CD4-positive, CD25-positive, alpha-beta regulatory T cell (primary cell): ENCODE data around the gene TNK1. TPM values are rescaled to one million over a fixed set of nuclear protein-coding genes. Genes with fewer than 3 reads are reported as not detected.

Source experiments
- ATAC-seq, 2 donors: fragments of 150-1000 bp; cut with Tn5 transposase; one replicate each; pipeline ENCODE4 v1.10.0; 2021; ENCODE audit warnings: low read depth in 2 of 2, moderate number of reproducible peaks in 2 of 2, moderate library complexity in 1 of 2
- DNase-seq, 3 donors: peaks; one replicate each; pipeline versions ENCODE4 v3.0.0 to v3.0.0-alpha.2; 2012 to 2022; ENCODE audit warnings: mixed read lengths in 1 of 3
- H3K27ac ChIP-seq: one replicate; pipeline ENCODE4 v1.7.0; 2013; ENCODE audit warnings: mild to moderate bottlenecking, low read length; ENCODE audit not compliant: insufficient read depth, poor library complexity, severe bottlenecking
- H3K27me3 ChIP-seq: one replicate; pipeline ENCODE4 v1.7.0; 2013; ENCODE audit warnings: low read length; ENCODE audit not compliant: control insufficient read depth, insufficient read depth
- H3K36me3 ChIP-seq: one replicate; pipeline ENCODE4 v1.7.0; 2013; ENCODE audit warnings: mild to moderate bottlenecking, low read length, moderate library complexity; ENCODE audit not compliant: control insufficient read depth, insufficient read depth
- H3K4me1 ChIP-seq: 2 replicates; pipeline ENCODE4 v1.7.0; 2013; ENCODE audit warnings: mild to moderate bottlenecking, low read length; ENCODE audit not compliant: insufficient read depth, control insufficient read depth, poor library complexity, severe bottlenecking
- H3K4me3 ChIP-seq: one replicate; pipeline ENCODE4 v1.7.0; 2013; ENCODE audit warnings: low read depth, mild to moderate bottlenecking, low read length, moderate library complexity
- H3K9me3 ChIP-seq, 2 experiments: 1 replicate in 1 of 2; 2 replicates in 1 of 2; pipeline ENCODE4 v1.7.0; 2013; ENCODE audit warnings: low read length in 2 of 2, mild to moderate bottlenecking in 1 of 2, moderate library complexity in 1 of 2; ENCODE audit not compliant: control insufficient read depth in 2 of 2
- H3K27ac Mint-ChIP-seq, 3 donors: one replicate each; pipeline ENCODE4 v1.8.0; 2020 to 2022; ENCODE audit warnings: mild to moderate bottlenecking in 3 of 3, mixed read lengths in 3 of 3, moderate library complexity in 2 of 3
- H3K27me3 Mint-ChIP-seq: one replicate; pipeline ENCODE4 v1.8.0; 2022; ENCODE audit warnings: mild to moderate bottlenecking, mixed read lengths
- H3K36me3 Mint-ChIP-seq: one replicate; pipeline ENCODE4 v1.8.0; 2020; ENCODE audit warnings: mixed read lengths
- H3K4me1 Mint-ChIP-seq, 4 donors: one replicate each; pipeline ENCODE4 v1.8.0; 2020 to 2022; ENCODE audit warnings: mixed read lengths in 4 of 4, mild to moderate bottlenecking in 1 of 4
- H3K4me3 Mint-ChIP-seq, 4 donors: one replicate each; pipeline ENCODE4 v1.8.0; 2020 to 2022; ENCODE audit warnings: mild to moderate bottlenecking in 4 of 4, mixed read lengths in 4 of 4, moderate library complexity in 3 of 4
- H3K9me3 Mint-ChIP-seq, 7 donors: one replicate each; pipeline ENCODE4 v1.8.0; 2020 to 2022; ENCODE audit warnings: mixed read lengths in 7 of 7, mild to moderate bottlenecking in 3 of 7, moderate library complexity in 2 of 7
- polyA plus RNA-seq, 4 donors: library from polyadenylated mRNA; unstranded; fragments of 300-500 nt; fragmentation: Illumina TruSeq; gene quantifications; one replicate each; pipeline ENCODE4 v1.2.3, GENCODE V29; 2021
- total RNA-seq: library from RNA; stranded (reverse); gene quantifications from one replicate; pipeline ENCODE4 v1.2.3, GENCODE V29; 2022

Gene TNK1
- total and polyA plus RNA-seq, 5 donors from 2014 or later = 0.42 to 4.8 (median 1.5) TPM

DNA sequence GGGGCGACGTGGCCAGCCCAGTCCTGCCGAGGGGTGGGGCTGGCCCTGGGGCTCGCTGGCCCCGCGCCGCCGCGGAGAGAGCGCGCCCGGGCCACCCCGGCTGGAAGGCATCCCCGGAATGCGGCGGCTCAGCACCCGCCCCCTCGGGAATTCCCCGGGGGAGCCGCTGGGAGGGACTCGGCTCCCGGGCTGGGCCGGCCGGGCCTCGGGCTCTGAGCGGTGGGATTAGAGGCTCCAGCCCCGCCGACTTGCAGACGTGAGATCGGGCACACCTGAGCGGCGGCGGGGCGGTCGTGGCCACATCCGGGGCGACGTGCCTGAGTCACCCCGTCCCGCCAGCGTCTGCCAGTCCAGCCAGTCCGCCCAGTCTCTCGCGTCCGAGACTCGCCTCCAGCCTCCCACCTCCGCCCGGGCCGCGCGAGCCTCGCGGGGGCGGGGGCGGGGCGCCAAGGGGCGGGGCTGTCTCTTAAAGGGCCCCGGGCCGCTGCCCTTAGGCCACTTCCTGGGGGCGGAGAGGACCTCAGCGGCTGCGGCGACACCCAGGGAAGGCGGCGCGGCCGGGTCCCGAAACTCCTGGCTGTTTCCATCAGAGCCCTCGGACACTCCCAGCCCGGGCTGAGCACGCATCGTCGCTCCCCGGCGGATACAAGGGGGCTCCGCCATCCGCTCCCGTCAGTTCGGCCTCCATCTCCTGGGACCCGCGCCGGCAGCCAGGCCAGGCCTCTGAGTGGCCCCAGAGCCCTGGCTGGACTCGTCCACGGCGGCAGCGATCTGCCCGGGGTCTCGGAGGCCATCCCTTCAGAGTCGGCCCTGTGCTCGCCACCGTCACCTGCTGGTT is 29.0 kb upstream of the TNK1 start, which contains the start of gene KCTD11:
Gene KCTD11, plus strand, starts transcription at position 498 of the 838 bp plus-strand sequence.
- peaks cover 6 to 55% (median 18%) of the 10 kb centered on the region in 4 donors for H3K4me1 Mint-ChIP-seq
- no peaks in the 10 kb centered on the region for H3K9me3 Mint-ChIP-seq
- ATAC-seq = peak; percentile 45 to 51
- no peaks in the 10 kb centered on the region for H3K9me3 ChIP-seq
- H3K27ac ChIP-seq = peak within 1 kb of the TSS; percentile 80
- H3K4me1 ChIP-seq = peaks cover 35% of the 10 kb centered on the region
- H3K4me3 ChIP-seq = peak within 1 kb of the TSS; percentile 55
- H3K27me3 Mint-ChIP-seq = peaks cover 4% of the 10 kb centered on the region
- peak within 1 kb of the TSS; percentile 86 to 95 (median 88) for H3K4me3 Mint-ChIP-seq
- peaks cover 17% of the 10 kb centered on the region for H3K36me3 ChIP-seq
- peaks cover 3% of the 10 kb centered on the region for H3K36me3 Mint-ChIP-seq
- peak; percentile 66 to 79 (median 75) for DNase-seq
- H3K27me3 ChIP-seq = no peaks in the 10 kb centered on the region
- H3K27ac Mint-ChIP-seq = peak within 1 kb of the TSS; percentile 85 to 94 (median 93)

DNA sequence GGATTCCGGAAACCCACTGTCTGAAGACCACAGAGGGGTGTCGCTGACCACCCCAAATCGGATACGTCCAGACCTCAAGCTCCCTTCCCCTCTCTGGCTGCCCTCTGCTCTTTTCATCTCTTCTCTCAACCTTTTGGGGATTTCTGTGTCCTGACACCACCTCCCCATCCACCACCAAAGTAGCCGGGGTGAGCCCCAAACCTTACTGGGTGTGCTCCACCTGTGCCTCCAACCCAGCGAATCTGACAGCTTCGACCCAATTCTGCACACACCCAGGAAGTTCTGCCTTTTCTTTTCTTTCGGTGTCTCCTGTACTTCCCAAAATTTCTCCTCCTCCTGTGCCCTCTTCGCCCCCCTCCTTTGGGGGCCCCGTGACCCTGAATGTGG is 28.4 kb upstream of the TNK1 start:
- Histone ChIP-seq H3K4me3 (peak overlapping the region; percentile 55), H3K9me3 (no peaks in the 10 kb centered on the region), H3K4me1 (peaks cover 35% of the 10 kb centered on the region), H3K27ac (peak overlapping the region; percentile 80), H3K36me3 (peaks cover 11% of the 10 kb centered on the region), H3K27me3 (no peaks in the 10 kb centered on the region)
- peak overlapping the region; percentile 86 to 95 (median 88) for H3K4me3 Mint-ChIP-seq
- DNase-seq (no peak), ATAC-seq (no peak)
- peaks cover 4% of the 10 kb centered on the region for H3K27me3 Mint-ChIP-seq
- peaks cover 3% of the 10 kb centered on the region for H3K36me3 Mint-ChIP-seq
- peak overlapping the region; percentile 85 to 94 (median 93) for H3K27ac Mint-ChIP-seq
- no peaks in the 10 kb centered on the region for H3K9me3 Mint-ChIP-seq
- H3K4me1 Mint-ChIP-seq = peaks cover 6 to 53% (median 18%) of the 10 kb centered on the region in 4 donors

DNA sequence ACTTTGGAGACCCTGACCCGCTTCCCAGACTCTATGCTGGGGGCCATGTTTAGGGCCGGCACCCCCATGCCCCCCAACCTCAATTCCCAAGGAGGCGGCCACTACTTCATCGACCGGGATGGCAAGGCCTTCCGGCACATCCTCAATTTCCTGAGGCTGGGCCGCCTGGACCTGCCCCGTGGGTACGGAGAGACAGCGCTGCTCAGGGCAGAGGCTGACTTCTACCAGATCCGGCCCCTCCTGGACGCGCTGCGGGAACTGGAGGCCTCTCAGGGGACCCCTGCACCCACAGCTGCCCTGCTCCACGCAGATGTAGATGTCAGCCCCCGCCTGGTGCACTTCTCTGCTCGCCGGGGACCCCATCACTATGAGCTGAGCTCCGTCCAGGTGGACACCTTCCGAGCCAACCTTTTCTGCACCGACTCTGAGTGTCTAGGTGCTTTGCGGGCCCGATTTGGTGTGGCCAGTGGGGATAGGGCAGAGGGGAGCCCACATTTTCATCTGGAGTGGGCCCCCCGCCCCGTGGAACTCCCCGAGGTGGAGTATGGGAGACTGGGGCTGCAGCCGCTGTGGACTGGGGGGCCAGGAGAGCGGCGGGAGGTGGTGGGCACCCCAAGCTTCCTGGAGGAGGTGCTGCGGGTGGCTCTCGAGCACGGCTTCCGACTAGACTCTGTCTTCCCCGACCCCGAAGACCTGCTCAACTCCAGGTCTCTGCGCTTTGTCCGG is 27.8 kb upstream of the TNK1 start:
- Mint-ChIP-seq H3K9me3 (no peaks in the 10 kb centered on the region), H3K4me1 (peaks cover 6 to 53% (median 18%) of the 10 kb centered on the region in 4 donors), H3K27ac (peak overlapping the region; percentile 85 to 94 (median 93)), H3K36me3 (peaks cover 3% of the 10 kb centered on the region), H3K4me3 (peak overlapping the region; percentile 86 to 95 (median 88)), H3K27me3 (peaks cover 4% of the 10 kb centered on the region)
- no peaks in the 10 kb centered on the region for H3K9me3 ChIP-seq
- no peaks in the 10 kb centered on the region for H3K27me3 ChIP-seq
- ATAC-seq (no peak), DNase-seq (no peak)
- no peak overlapping the region for H3K4me3 ChIP-seq
- peaks cover 5% of the 10 kb centered on the region for H3K36me3 ChIP-seq
- H3K4me1 ChIP-seq = peaks cover 35% of the 10 kb centered on the region
- H3K27ac ChIP-seq = no peak overlapping the region

DNA sequence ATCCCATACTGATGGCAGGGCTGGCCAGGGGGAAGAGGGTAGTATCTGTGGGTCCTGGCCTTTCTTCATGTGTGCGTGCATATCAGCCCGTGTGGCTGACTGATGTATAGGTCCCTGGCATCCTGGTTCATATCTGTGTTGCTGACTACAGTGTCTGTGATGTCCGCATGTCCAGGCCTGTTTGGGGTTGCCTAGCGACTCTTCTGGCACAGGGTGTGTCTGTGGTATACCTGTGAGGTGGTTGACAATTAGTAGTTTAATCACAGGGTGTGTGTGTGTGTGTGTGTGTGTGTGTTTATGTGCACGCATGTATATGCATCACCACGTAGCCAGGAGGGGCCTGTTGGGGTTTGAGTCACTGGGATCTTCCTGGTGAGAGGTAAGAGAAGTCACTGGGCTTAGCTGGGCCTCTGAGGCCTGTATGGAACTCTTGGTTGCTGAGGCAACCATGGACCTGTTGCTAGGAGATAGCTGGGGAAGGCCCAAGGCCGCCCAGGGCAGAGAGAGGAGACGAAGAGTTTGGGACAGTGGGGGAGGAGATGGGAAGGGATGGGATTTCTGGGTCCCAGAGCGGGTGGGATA is 26.5 kb upstream of the TNK1 start:
- peaks cover 3% of the 10 kb centered on the region for H3K36me3 Mint-ChIP-seq
- Histone ChIP-seq H3K36me3 (no peaks in the 10 kb centered on the region), H3K27me3 (no peaks in the 10 kb centered on the region), H3K4me1 (peaks cover 35% of the 10 kb centered on the region), H3K9me3 (no peaks in the 10 kb centered on the region), H3K4me3 (no peak overlapping the region), H3K27ac (no peak overlapping the region)
- peak overlapping the region in 1 of 3 donors; percentile 80 for H3K27ac Mint-ChIP-seq
- no peak for DNase-seq
- H3K4me3 Mint-ChIP-seq = peak overlapping the region in 3 of 4 donors; percentile 21 to 56 (median 40)
- H3K9me3 Mint-ChIP-seq = no peaks in the 10 kb centered on the region
- H3K27me3 Mint-ChIP-seq = peaks cover 4% of the 10 kb centered on the region
- H3K4me1 Mint-ChIP-seq = peaks cover 6 to 46% (median 18%) of the 10 kb centered on the region in 4 donors
- no peak for ATAC-seq

DNA sequence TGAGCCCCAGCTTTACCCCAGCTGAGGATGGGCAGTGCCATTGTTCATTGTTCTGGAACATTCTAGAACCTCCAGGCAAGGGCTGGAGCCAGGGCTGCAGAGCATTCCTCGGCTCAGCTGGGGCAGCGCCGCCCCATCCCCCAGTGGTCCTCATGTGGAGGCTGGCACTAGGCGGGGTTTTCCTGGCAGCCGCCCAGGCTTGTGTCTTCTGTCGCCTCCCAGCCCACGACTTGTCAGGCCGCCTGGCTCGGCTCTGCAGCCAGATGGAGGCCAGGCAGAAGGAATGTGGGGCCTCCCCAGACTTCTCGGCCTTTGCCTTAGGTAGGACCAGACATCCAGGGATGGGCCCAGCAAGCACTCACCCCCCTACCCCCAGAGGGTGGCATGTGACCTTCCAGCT is 25.8 kb upstream of the TNK1 start, which contains the start of gene TMEM95:
Gene TMEM95, plus strand, starts transcription at position 104 of the 400 bp plus-strand sequence. Its CDS starts 49 bp downstream, at position 153.
- Mint-ChIP-seq H3K4me3 (peak within 1 kb of the TSS in 3 of 4 donors; percentile 56 to 65 (median 64)), H3K27me3 (peaks cover 4% of the 10 kb centered on the region), H3K4me1 (peaks cover 0 to 41% (median 13%) of the 10 kb centered on the region in 4 donors), H3K9me3 (no peaks in the 10 kb centered on the region), H3K27ac (peak within 1 kb of the TSS in 2 of 3 donors; percentile 80 to 85), H3K36me3 (no peaks in the 10 kb centered on the region)
- Histone ChIP-seq H3K36me3 (no peaks in the 10 kb centered on the region), H3K4me1 (peaks cover 31% of the 10 kb centered on the region), H3K4me3 (no peak within 1 kb of the TSS), H3K27ac (no peak within 1 kb of the TSS), H3K27me3 (no peaks in the 10 kb centered on the region), H3K9me3 (no peaks in the 10 kb centered on the region)
- DNase-seq = no peak
- no peak for ATAC-seq

DNA sequence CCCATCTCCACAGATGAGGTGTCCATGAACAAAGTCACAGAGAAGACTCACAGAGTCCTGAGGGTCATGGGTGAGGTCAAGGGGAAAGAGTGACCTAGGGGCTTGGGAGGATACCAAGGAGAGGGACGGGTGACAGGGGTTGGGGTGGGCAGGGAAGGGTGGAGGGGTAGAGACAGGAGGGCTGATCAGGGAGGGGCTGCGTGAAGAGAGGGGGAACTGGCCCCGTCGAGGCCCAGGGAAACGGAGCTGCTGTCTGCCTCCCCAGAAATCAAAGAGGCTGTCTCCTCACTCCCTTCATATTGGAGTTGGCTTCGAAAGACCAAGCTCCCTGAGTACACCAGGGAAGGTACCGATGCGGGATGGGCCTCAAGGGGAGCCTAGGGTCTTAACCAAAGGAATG is 25.3 kb upstream of the TNK1 start:
- Histone ChIP-seq H3K9me3 (no peaks in the 10 kb centered on the region), H3K27ac (no peak overlapping the region), H3K27me3 (no peaks in the 10 kb centered on the region), H3K4me3 (no peak overlapping the region), H3K36me3 (no peaks in the 10 kb centered on the region), H3K4me1 (peaks cover 26% of the 10 kb centered on the region)
- Mint-ChIP-seq H3K27me3 (peaks cover 4% of the 10 kb centered on the region), H3K4me3 (no peak overlapping the region), H3K36me3 (no peaks in the 10 kb centered on the region), H3K9me3 (no peaks in the 10 kb centered on the region), H3K27ac (peak overlapping the region in 1 of 3 donors; percentile 85), H3K4me1 (peaks cover 0 to 38% (median 11%) of the 10 kb centered on the region in 4 donors)
- ATAC-seq (no peak), DNase-seq (no peak)

DNA sequence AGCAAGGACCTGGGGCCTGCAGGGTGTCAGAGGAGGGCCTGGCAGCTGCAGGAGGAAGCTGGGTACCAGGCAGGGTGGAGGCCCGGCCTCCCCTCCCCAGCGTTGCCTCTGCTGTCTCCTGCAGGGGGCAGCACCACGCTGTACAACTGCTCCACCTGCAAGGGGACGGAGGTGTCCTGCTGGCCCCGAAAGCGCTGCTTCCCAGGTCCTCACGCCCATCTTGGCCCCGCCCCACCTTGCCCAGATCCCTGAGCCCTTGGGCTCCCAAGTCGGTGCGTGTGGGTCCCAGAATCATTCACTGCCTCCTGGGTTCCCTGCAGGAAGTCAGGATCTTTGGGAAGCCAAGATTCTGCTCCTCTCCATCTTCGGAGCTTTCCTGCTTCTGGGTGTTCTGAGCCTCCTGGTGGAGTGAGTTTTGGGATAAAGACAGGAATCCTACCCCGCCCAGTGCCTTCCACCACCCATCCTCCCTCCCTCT is 24.8 kb upstream of the TNK1 start:
- peak; percentile 74 to 79 for ATAC-seq
- H3K27ac Mint-ChIP-seq = no peak overlapping the region
- peaks cover 21% of the 10 kb centered on the region for H3K4me1 ChIP-seq
- no peak overlapping the region for H3K4me3 ChIP-seq
- H3K36me3 ChIP-seq = no peaks in the 10 kb centered on the region
- no peaks in the 10 kb centered on the region for H3K27me3 ChIP-seq
- H3K9me3 Mint-ChIP-seq = no peaks in the 10 kb centered on the region
- no peak overlapping the region for H3K27ac ChIP-seq
- H3K36me3 Mint-ChIP-seq = no peaks in the 10 kb centered on the region
- H3K4me3 Mint-ChIP-seq = peak overlapping the region in 1 of 4 donors; percentile 65
- DNase-seq = peak; percentile 69 to 90 (median 83)
- peaks cover 4% of the 10 kb centered on the region for H3K27me3 Mint-ChIP-seq
- H3K4me1 Mint-ChIP-seq = peaks cover 0 to 32% (median 10%) of the 10 kb centered on the region in 4 donors
- no peaks in the 10 kb centered on the region for H3K9me3 ChIP-seq
